ENCODE data around the gene UCK2. TPM values are rescaled to one million over a fixed set of nuclear protein-coding genes. Genes with fewer than 3 reads are reported as not detected.

UCK2 gene
- total RNA-seq, 1 experiment from 2014 or later: 88.4 TPM

GRCh38 chr1:165960136-165960535 is 132.7 kb downstream of the UCK2 start:
- intact Hi-C loops (cut with micrococcal nuclease): no loop called here
- Histone ChIP-seq H3K9me3 (ENCODE audit: control insufficient read depth in 1 of 2, insufficient read depth in 1 of 2, low read depth in 1 of 2, low read length in 2 of 2) (no peaks in the 10 kb centered on the region), H2AFZ (ENCODE audit: low read depth, low read length, poor library complexity, severe bottlenecking) (no peak overlapping the region), H3K4me1 (ENCODE audit: control insufficient read depth in 1 of 2, insufficient read depth in 2 of 2, low read length in 2 of 2) (no peaks in the 10 kb centered on the region), H3K4me2 (ENCODE audit: low read length) (no peak overlapping the region), H3K36me3 (ENCODE audit: control insufficient read depth in 1 of 2, insufficient read depth in 2 of 2, low read length in 2 of 2) (no peaks in the 10 kb centered on the region), H3K27me3 (ENCODE audit: insufficient read depth, low read length) (peaks cover 35% of the 10 kb centered on the region), H3K79me2 (ENCODE audit: insufficient read depth, low read length) (no peaks in the 10 kb centered on the region), H3K9me2 (ENCODE audit: insufficient read depth) (no peaks in the 10 kb centered on the region), H3K4me3 (replicated peaks in 1 of 2; ENCODE audit: low read depth in 1 of 2, low read length in 2 of 2) (no peak overlapping the region), H3K27ac (ENCODE audit: low read depth, low read length) (no peak overlapping the region), H3K9ac (ENCODE audit: low read length) (no peak overlapping the region), H4K20me1 (ENCODE audit: insufficient read depth) (no peaks in the 10 kb centered on the region)
- CTCF ChIA-PET: no interaction called here
- ATAC-seq: no peak
- no peak for TF ChIP-seq ELF1 (IDR thresholded peaks at IDR 0.05; ENCODE audit: borderline replicate concordance, low read depth)
- no peak for DNase-seq (ENCODE audit: low read depth, low spot score)
- POLR2A ChIA-PET: no interaction called here
- RAD21 ChIA-PET (ENCODE audit: low non-redundant PET in 1 of 2, low total read pairs in 2 of 2, uncharacterized antibody in 2 of 2, unreplicated experiment in 2 of 2): no interaction called here
- BruUV-seq (replicated peaks): no TSS peak

- ATAC-seq (no peak), DNase-seq (ENCODE audit: low read depth, low spot score) (no peak)
- H3K4me1 ChIP-seq (ENCODE audit: control insufficient read depth in 1 of 2, insufficient read depth in 2 of 2, low read length in 2 of 2): no peaks in the 10 kb centered on the region
- H3K27me3 ChIP-seq (ENCODE audit: insufficient read depth, low read length): peaks cover 37% of the 10 kb centered on the region
- POLR2A ChIA-PET: no interaction called here
- no peak overlapping the region for H3K27ac ChIP-seq (ENCODE audit: low read depth, low read length)
- no peaks in the 10 kb centered on the region for H3K9me2 ChIP-seq (ENCODE audit: insufficient read depth)
- no peak overlapping the region for H3K9ac ChIP-seq (ENCODE audit: low read length)
- no peaks in the 10 kb centered on the region for H3K9me3 ChIP-seq (ENCODE audit: control insufficient read depth in 1 of 2, insufficient read depth in 1 of 2, low read depth in 1 of 2, low read length in 2 of 2)
- TF ChIP-seq SRF (IDR thresholded peaks at IDR 0.05; ENCODE audit: low read depth) (no peak), EZH2phosphoT487 (IDR thresholded peaks at IDR 0.05; ENCODE audit: borderline replicate concordance) (no peak), ATF3 (IDR thresholded peaks at IDR 0.05) (no peak), ZNF274 (IDR thresholded peaks at IDR 0.05; ENCODE audit: low read depth, low read length) (no peak), REST (IDR thresholded peaks at IDR 0.05; ENCODE audit: low read depth) (no peak)
- no peak overlapping the region for H3K4me3 ChIP-seq (replicated peaks in 1 of 2; ENCODE audit: low read depth in 1 of 2, low read length in 2 of 2)
- H3K36me3 ChIP-seq (ENCODE audit: control insufficient read depth in 1 of 2, insufficient read depth in 2 of 2, low read length in 2 of 2): no peaks in the 10 kb centered on the region
- RAD21 ChIA-PET (ENCODE audit: low non-redundant PET in 1 of 2, low total read pairs in 2 of 2, uncharacterized antibody in 2 of 2, unreplicated experiment in 2 of 2): no interaction called here
- intact Hi-C loops (cut with micrococcal nuclease): no loop called here
- CTCF ChIA-PET: no interaction called here
- BruUV-seq (replicated peaks): no TSS peak
- no peak overlapping the region for H3K4me2 ChIP-seq (ENCODE audit: low read length)
- no peak overlapping the region for H2AFZ ChIP-seq (ENCODE audit: low read depth, low read length, poor library complexity, severe bottlenecking)
- no peaks in the 10 kb centered on the region for H3K79me2 ChIP-seq (ENCODE audit: insufficient read depth, low read length)
- H4K20me1 ChIP-seq (ENCODE audit: insufficient read depth): no peaks in the 10 kb centered on the region
Observed at GRCh38 chr1:165960881-165961280, 133.5 kb downstream of the UCK2 start.

Other genes with a start within 250 kb of the UCK2 start
- 93.7 TPM for gene MGST3, start 196.4 kb upstream of the UCK2 start, total RNA-seq (2021; ENCODE audit: unreplicated experiment)
- gene ALDH9A1, start 129.1 kb upstream of the UCK2 start, total RNA-seq (2021; ENCODE audit: unreplicated experiment): 46.0 TPM
- 61.2 TPM for gene TMCO1, start 58.7 kb upstream of the UCK2 start, total RNA-seq (2021; ENCODE audit: unreplicated experiment)

Measured in HCT116 (cell line).